Endothelial cell (in vitro differentiated cells): Measurements from ENCODE around the gene WASF1. TPM values are rescaled to one million over a fixed set of nuclear protein-coding genes. Genes with fewer than 3 reads are reported as not detected.
A peak's percentile ranks its signal among the peaks of the same experiment; 100 is the strongest.

Source experiments
- DNase-seq: peaks from one replicate; pipeline ENCODE4 v3.0.0; 2021; ENCODE audit warnings: low spot score
- H3K27ac Mint-ChIP-seq: one replicate; pipeline ENCODE4 v1.8.0; 2021; ENCODE audit warnings: mixed read lengths, inconsistent platforms; ENCODE audit not compliant: unreplicated experiment
- H3K27me3 Mint-ChIP-seq: one replicate; pipeline ENCODE4 v1.8.0; 2021; ENCODE audit warnings: mild to moderate bottlenecking, moderate library complexity, mixed read lengths, inconsistent platforms; ENCODE audit not compliant: unreplicated experiment
- H3K36me3 Mint-ChIP-seq: one replicate; pipeline ENCODE4 v1.8.0; 2021; ENCODE audit warnings: mild to moderate bottlenecking, low read depth, mixed read lengths, inconsistent platforms; ENCODE audit not compliant: unreplicated experiment
- H3K4me1 Mint-ChIP-seq: one replicate; pipeline ENCODE4 v1.8.0; 2021; ENCODE audit warnings: mild to moderate bottlenecking, mixed read lengths, inconsistent platforms; ENCODE audit not compliant: unreplicated experiment
- H3K4me3 Mint-ChIP-seq: one replicate; pipeline ENCODE4 v1.8.0; 2021; ENCODE audit warnings: mild to moderate bottlenecking, mixed read lengths, inconsistent platforms; ENCODE audit not compliant: unreplicated experiment
- H3K9me3 Mint-ChIP-seq: one replicate; pipeline ENCODE4 v1.8.0; 2021; ENCODE audit warnings: mixed read lengths, inconsistent platforms; ENCODE audit not compliant: unreplicated experiment
- total RNA-seq: library from RNA; stranded (reverse); fragmentation: NEBNext Ultra II Directional; extraction: Animal tissue kit (Norgen Biotek cat#: 25700); gene quantifications from one replicate; pipeline ENCODE4 v1.2.1, GENCODE V29; 2021; ENCODE audit not compliant: unreplicated experiment
- TF ChIP-seq, protein P1 (sequence below): fragments of 200-600 bp; sonication (generic); IDR thresholded peaks from one replicate; pipeline ENCODE4 v1.5.0; 2021; ENCODE audit warnings: antibody characterized with exemption; ENCODE audit not compliant: unreplicated experiment

The WASF1 gene
- total RNA-seq, 1 donor from 2014 or later, result 110 TPM

- H3K4me1 Mint-ChIP-seq, result peaks cover 27% of the 10 kb centered on the region
- peak overlapping the region; percentile 68 for H3K27ac Mint-ChIP-seq
- H3K4me3 Mint-ChIP-seq, result peak overlapping the region; percentile 97
- TF ChIP-seq, protein P1, sequence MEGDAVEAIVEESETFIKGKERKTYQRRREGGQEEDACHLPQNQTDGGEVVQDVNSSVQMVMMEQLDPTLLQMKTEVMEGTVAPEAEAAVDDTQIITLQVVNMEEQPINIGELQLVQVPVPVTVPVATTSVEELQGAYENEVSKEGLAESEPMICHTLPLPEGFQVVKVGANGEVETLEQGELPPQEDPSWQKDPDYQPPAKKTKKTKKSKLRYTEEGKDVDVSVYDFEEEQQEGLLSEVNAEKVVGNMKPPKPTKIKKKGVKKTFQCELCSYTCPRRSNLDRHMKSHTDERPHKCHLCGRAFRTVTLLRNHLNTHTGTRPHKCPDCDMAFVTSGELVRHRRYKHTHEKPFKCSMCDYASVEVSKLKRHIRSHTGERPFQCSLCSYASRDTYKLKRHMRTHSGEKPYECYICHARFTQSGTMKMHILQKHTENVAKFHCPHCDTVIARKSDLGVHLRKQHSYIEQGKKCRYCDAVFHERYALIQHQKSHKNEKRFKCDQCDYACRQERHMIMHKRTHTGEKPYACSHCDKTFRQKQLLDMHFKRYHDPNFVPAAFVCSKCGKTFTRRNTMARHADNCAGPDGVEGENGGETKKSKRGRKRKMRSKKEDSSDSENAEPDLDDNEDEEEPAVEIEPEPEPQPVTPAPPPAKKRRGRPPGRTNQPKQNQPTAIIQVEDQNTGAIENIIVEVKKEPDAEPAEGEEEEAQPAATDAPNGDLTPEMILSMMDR, result peak; percentile 16
- peaks cover 7% of the 10 kb centered on the region for H3K27me3 Mint-ChIP-seq
- H3K9me3 Mint-ChIP-seq, result no peaks in the 10 kb centered on the region
- DNase-seq, result peak; percentile 36
- peaks cover 6% of the 10 kb centered on the region for H3K36me3 Mint-ChIP-seq
Observed at GRCh38 chr6:110178626-110179405, 654 bp downstream of the WASF1 start.

- Mint-ChIP-seq H3K27ac (no peak overlapping the region), H3K4me3 (no peak overlapping the region), H3K9me3 (no peaks in the 10 kb centered on the region), H3K36me3 (peaks cover 4% of the 10 kb centered on the region), H3K4me1 (peaks cover 24% of the 10 kb centered on the region), H3K27me3 (peaks cover 4% of the 10 kb centered on the region)
- no peak for DNase-seq
- TF ChIP-seq, protein P1, result no peak
Observed at GRCh38 chr6:110173506-110174132, 5.9 kb downstream of the WASF1 start.

- H3K27me3 Mint-ChIP-seq, result no peaks in the 10 kb centered on the region
- no peak overlapping the region for H3K4me3 Mint-ChIP-seq
- peaks cover 10% of the 10 kb centered on the region for H3K4me1 Mint-ChIP-seq
- H3K36me3 Mint-ChIP-seq, result no peaks in the 10 kb centered on the region
- H3K27ac Mint-ChIP-seq, result no peak overlapping the region
- TF ChIP-seq, protein P1, result no peak
- DNase-seq, result no peak
- H3K9me3 Mint-ChIP-seq, result no peaks in the 10 kb centered on the region
Observed at GRCh38 chr6:110170081-110170480, 9.4 kb downstream of the WASF1 start.

- peaks cover 10% of the 10 kb centered on the region for H3K36me3 Mint-ChIP-seq
- no peak overlapping the region for H3K4me3 Mint-ChIP-seq
- no peaks in the 10 kb centered on the region for H3K27me3 Mint-ChIP-seq
Observed at GRCh38 chr6:110158479-110158878, 21.0 kb downstream of the WASF1 start.

More at GRCh38 chr6:110158479-110158878, 21.0 kb downstream of the WASF1 start:
- H3K4me1 Mint-ChIP-seq, result no peaks in the 10 kb centered on the region
- no peak for DNase-seq
- TF ChIP-seq, protein P1, result no peak
- H3K9me3 Mint-ChIP-seq, result no peaks in the 10 kb centered on the region
- no peak overlapping the region for H3K27ac Mint-ChIP-seq
